NB4 (cell line): Measurements from ENCODE around the gene MAP2K6.

ENCODE experiments used
- DNase-seq: peaks from one replicate; pipeline ENCODE4 v3.0.0; 2010; ENCODE audit warnings: low read depth
- H3K4me3 ChIP-seq: one replicate; pipeline ENCODE4 v1.5.1; 2011; ENCODE audit warnings: mild to moderate bottlenecking, low read depth, low read length, moderate library complexity
- MYC ChIP-seq: IDR thresholded peaks from 2 replicates; pipeline ENCODE4 v1.6.1; 2011; ENCODE audit warnings: low read depth, low read length
- POLR2A ChIP-seq: IDR thresholded peaks from 2 replicates; pipeline ENCODE4 v1.6.1; 2011; ENCODE audit warnings: mild to moderate bottlenecking; ENCODE audit not compliant: insufficient read length; ENCODE audit errors: extremely low read depth
- TF ChIP-seq, protein P1 (sequence below): IDR thresholded peaks from one replicate; pipeline ENCODE4 v1.5.1; 2012; ENCODE audit warnings: low read depth, low read length
- TF ChIP-seq, protein P2 (sequence below): IDR thresholded peaks from 2 replicates; pipeline ENCODE4 v1.6.1; 2011; ENCODE audit warnings: low read depth, low read length

Gene MAP2K6

DNA sequence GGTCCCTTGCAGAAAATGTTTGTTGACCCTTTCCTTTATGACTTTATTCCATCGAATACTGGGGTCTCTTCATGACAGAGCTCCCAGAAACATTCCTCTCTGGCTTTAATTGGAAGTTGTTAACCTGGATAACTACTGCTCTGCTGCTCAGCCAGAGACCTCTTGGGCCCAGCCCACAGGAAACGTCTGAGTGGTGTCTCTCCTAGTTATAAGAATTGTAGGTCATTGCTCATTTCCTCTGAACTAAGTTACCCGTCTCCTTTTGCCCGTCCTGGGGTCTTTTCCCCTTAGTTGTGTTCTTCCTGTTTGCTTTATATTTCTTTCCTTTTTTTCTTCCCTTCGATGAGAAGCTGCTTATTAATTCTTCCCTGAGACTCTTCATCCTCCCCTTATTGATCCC lies 9.0 kb downstream of the MAP2K6 start:
- TF ChIP-seq, protein P1, sequence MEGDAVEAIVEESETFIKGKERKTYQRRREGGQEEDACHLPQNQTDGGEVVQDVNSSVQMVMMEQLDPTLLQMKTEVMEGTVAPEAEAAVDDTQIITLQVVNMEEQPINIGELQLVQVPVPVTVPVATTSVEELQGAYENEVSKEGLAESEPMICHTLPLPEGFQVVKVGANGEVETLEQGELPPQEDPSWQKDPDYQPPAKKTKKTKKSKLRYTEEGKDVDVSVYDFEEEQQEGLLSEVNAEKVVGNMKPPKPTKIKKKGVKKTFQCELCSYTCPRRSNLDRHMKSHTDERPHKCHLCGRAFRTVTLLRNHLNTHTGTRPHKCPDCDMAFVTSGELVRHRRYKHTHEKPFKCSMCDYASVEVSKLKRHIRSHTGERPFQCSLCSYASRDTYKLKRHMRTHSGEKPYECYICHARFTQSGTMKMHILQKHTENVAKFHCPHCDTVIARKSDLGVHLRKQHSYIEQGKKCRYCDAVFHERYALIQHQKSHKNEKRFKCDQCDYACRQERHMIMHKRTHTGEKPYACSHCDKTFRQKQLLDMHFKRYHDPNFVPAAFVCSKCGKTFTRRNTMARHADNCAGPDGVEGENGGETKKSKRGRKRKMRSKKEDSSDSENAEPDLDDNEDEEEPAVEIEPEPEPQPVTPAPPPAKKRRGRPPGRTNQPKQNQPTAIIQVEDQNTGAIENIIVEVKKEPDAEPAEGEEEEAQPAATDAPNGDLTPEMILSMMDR: no peak
- TF ChIP-seq, protein P2, sequence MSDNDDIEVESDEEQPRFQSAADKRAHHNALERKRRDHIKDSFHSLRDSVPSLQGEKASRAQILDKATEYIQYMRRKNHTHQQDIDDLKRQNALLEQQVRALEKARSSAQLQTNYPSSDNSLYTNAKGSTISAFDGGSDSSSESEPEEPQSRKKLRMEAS: no peak
- TF ChIP-seq MYC (no peak), POLR2A (no peak)
- H3K4me3 ChIP-seq: no peak overlapping the region
- no peak for DNase-seq

GRCh38 chr17:69424287-69425041 lies 10.0 kb downstream of the MAP2K6 start:
- H3K4me3 ChIP-seq: no peak overlapping the region
- no peak for DNase-seq
- TF ChIP-seq, protein P1: no peak
- TF ChIP-seq MYC: no peak
- TF ChIP-seq POLR2A: no peak
- TF ChIP-seq, protein P2: no peak

- no peak overlapping the region for H3K4me3 ChIP-seq
- TF ChIP-seq, protein P2: no peak
- TF ChIP-seq, protein P1: no peak
- TF ChIP-seq MYC: no peak
- no peak for TF ChIP-seq POLR2A
- no peak for DNase-seq
Measured at GRCh38 chr17:69425978-69426377, 11.5 kb downstream of the MAP2K6 start.

- no peak overlapping the region for H3K4me3 ChIP-seq
- no peak for DNase-seq
- TF ChIP-seq, protein P1: no peak
- TF ChIP-seq MYC: no peak
- TF ChIP-seq POLR2A: no peak
- TF ChIP-seq, protein P2: no peak
Measured at GRCh38 chr17:69427486-69428197, 13.1 kb downstream of the MAP2K6 start.

DNA sequence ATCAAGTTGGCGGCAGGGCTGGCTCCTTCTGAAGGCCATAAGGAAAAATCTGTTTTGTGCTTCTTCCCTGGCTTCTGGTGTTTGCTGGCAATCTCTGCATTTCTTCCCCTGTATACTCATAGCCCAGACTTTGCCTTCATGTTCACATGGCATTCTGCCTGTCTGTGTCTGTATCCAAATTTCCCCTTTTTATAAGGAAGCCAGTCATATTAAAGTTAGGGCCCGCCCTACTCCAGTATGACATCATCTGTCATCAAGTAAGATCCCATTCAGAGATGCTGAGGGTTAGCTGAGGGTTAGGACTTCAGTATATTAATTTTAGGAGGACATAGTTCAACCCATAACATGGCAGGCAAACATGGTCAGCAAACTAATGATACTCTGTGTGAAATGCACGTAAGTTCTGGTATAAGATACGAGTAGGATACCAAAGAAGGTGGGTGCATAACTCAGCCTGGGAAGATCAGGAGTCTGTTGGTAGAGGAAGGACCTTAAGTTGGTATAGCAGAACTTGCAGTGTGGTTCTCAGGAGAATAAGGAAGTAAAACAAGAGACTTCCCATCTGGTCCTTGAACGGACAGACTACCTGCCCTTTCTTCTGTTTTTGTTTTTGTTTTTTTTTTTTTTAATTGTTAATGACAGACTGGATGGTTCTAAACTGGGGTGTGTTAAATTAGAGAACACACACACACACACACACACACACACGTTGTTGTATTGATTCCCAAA lies 13.9 kb downstream of the MAP2K6 start:
- H3K4me3 ChIP-seq: no peak overlapping the region
- no peak for DNase-seq
- TF ChIP-seq, protein P2: no peak
- TF ChIP-seq POLR2A (no peak), MYC (no peak)
- TF ChIP-seq, protein P1: no peak
